Left ventricle myocardium inferior (tissue), 1 donor: ENCODE measurements around the gene SLC24A3. TPM values are rescaled to one million over a fixed set of nuclear protein-coding genes. Genes with fewer than 3 reads are reported as not detected.

Experiments
- DNase-seq: peaks from one replicate; pipeline ENCODE4 v3.0.0-alpha.2; 2020
- H3K27ac ChIP-seq: fragments of 200-600 bp; replicated peaks from 2 replicates; pipeline ENCODE4 v1.8.0; 2021
- H3K27me3 ChIP-seq: fragments of 200-600 bp; 2 replicates; pipeline ENCODE4 v1.8.0; 2021; ENCODE audit warnings: low read depth
- H3K36me3 ChIP-seq: fragments of 200-600 bp; 2 replicates; pipeline ENCODE4 v1.8.0; 2021
- H3K4me1 ChIP-seq: fragments of 200-600 bp; 2 replicates; pipeline ENCODE4 v1.8.0; 2021
- H3K4me3 ChIP-seq: fragments of 200-600 bp; 2 replicates; pipeline ENCODE4 v1.8.0; 2021; ENCODE audit warnings: mild to moderate bottlenecking, moderate library complexity
- H3K9me3 ChIP-seq: fragments of 200-600 bp; replicated peaks from 2 replicates; pipeline ENCODE4 v1.8.0; 2021
- CTCF ChIP-seq: fragments of 200-600 bp; IDR thresholded peaks from 2 replicates; pipeline ENCODE4 v1.8.0; 2021; ENCODE audit warnings: antibody characterized with exemption, mild to moderate bottlenecking, borderline replicate concordance
- intact Hi-C: fragments of 100-400 bp; cut with micrococcal nuclease; formaldehyde crosslinking; loops from one replicate; pipeline ENCODE4 v1.11.0; 2022
- total RNA-seq: library from RNA; stranded (reverse); fragmentation: NEBNext Ultra II Directional; extraction: Animal tissue kit (Norgen Biotek cat#: 25700); gene quantifications from one replicate; pipeline ENCODE4 v1.2.1, GENCODE V29; 2021
- donor health status: DM: no; HTN: yes; CAD: no; lungs with severe emphysema.

Gene SLC24A3
- total RNA-seq, 1 donor from 2014 or later: 1.3 TPM

GRCh38 chr20:19295076-19295475 is 82.6 kb downstream of the SLC24A3 start:
- H3K27ac ChIP-seq: no peak overlapping the region
- H3K9me3 ChIP-seq: peaks cover under 1% of the 10 kb centered on the region
- H3K4me1 ChIP-seq: no peaks in the 10 kb centered on the region
- no peak for DNase-seq
- H3K27me3 ChIP-seq: no peaks in the 10 kb centered on the region
- intact Hi-C loops: no loop called here
- no peak for TF ChIP-seq CTCF
- H3K36me3 ChIP-seq: no peaks in the 10 kb centered on the region
- no peak overlapping the region for H3K4me3 ChIP-seq

DNA sequence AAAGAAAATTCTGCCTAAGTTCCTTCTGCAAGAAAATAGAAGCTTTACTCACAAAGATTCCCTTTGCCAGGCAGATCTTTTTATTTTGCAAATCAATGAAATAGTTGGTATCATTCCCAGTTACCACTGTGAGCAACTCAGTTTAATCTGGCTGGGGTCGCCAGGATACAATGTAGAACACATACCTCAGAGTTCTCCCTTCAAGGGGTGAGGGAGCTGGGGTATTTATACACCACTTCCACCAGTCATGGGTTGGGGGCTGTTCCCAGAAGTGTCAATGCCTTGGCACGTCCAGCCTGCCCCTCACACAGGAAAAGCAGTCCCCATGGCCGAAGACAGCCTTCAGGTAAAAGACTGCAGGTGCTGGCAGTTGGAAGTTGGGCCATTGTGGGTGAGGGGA is 86.2 kb downstream of the SLC24A3 start:
- no peak for TF ChIP-seq CTCF
- DNase-seq: no peak
- H3K36me3 ChIP-seq: no peaks in the 10 kb centered on the region
- no peak overlapping the region for H3K27ac ChIP-seq
- H3K4me3 ChIP-seq: no peak overlapping the region
- H3K9me3 ChIP-seq: peaks cover 6% of the 10 kb centered on the region
- H3K27me3 ChIP-seq: no peaks in the 10 kb centered on the region
- no peaks in the 10 kb centered on the region for H3K4me1 ChIP-seq
- intact Hi-C loops: no loop called here

- Histone ChIP-seq H3K4me3 (no peak overlapping the region), H3K4me1 (no peaks in the 10 kb centered on the region), H3K9me3 (peaks cover 6% of the 10 kb centered on the region), H3K36me3 (no peaks in the 10 kb centered on the region), H3K27me3 (peaks cover 4% of the 10 kb centered on the region), H3K27ac (no peak overlapping the region)
- intact Hi-C loops: no loop called here
- TF ChIP-seq CTCF: no peak
- no peak for DNase-seq
Observed at GRCh38 chr20:19300395-19300794, 88.0 kb downstream of the SLC24A3 start.

- TF ChIP-seq CTCF: no peak
- Histone ChIP-seq H3K36me3 (no peaks in the 10 kb centered on the region), H3K27ac (no peak overlapping the region), H3K27me3 (peaks cover 4% of the 10 kb centered on the region), H3K9me3 (peaks cover 6% of the 10 kb centered on the region), H3K4me3 (no peak overlapping the region), H3K4me1 (no peaks in the 10 kb centered on the region)
- intact Hi-C loops: no loop called here
- no peak for DNase-seq
Observed at GRCh38 chr20:19301142-19301541, 88.7 kb downstream of the SLC24A3 start.

DNA sequence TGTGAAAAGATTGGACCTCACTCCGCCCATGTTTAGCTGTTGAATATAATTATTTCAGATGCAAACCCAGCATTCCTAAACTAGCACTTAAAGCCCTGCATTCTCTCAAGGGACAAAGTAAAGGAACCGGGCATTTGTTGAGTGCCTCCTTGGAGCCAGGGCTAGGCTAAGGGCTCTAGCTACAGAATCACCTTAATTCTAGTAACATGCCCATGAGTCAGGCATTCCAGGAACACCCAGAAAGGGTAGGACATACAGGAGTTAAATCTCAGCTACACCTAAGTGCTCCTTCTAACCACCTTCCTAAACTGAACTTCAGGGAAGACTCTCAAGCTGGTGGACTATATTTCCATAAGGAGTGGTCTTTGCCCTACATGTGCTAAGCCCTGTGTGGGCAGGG is 89.4 kb downstream of the SLC24A3 start:
- intact Hi-C loops: no loop called here

More for the DNA sequence above, 89.4 kb downstream of the SLC24A3 start:
- H3K4me1 ChIP-seq: no peaks in the 10 kb centered on the region
- no peak for TF ChIP-seq CTCF
- H3K36me3 ChIP-seq: no peaks in the 10 kb centered on the region
- no peak overlapping the region for H3K4me3 ChIP-seq
- no peak for DNase-seq
- no peak overlapping the region for H3K27ac ChIP-seq
- peaks cover 4% of the 10 kb centered on the region for H3K27me3 ChIP-seq
- H3K9me3 ChIP-seq: peaks cover 6% of the 10 kb centered on the region
